Activated T-cell treated with anti-CD3 and anti-CD28 coated beads, Interleukin-2, amount 50 U/mL, for 72 hours (primary cell): ENCODE data around the gene POLG2. TPM values are rescaled to one million over a fixed set of nuclear protein-coding genes. Genes with fewer than 3 reads are reported as not detected.
"Not testable (repeated sequence)": the region's sequence is repeated elsewhere in the genome, so short reads cannot be mapped to it uniquely, and the experiment has no call there.

Source experiments
- ATAC-seq, 2 donors: fragments of 150-1000 bp; cut with Tn5 transposase; replicated peaks in 1 of 2; 2 replicates each; pipeline ENCODE4 v1.10.0; 2021; ENCODE audit warnings: moderate library complexity in 2 of 2, mild to moderate bottlenecking in 1 of 2
- DNase-seq, 2 donors: peaks; one replicate each; pipeline ENCODE4 v3.0.0; 2021 to 2022; ENCODE audit warnings: mixed read lengths in 1 of 2
- H3K27ac Mint-ChIP-seq: one replicate; pipeline ENCODE4 v1.8.0; 2022; ENCODE audit warnings: mild to moderate bottlenecking, moderate library complexity, mixed read lengths
- H3K27me3 Mint-ChIP-seq: one replicate; pipeline ENCODE4 v1.8.0; 2022; ENCODE audit warnings: low read depth, mixed read lengths
- H3K36me3 Mint-ChIP-seq, 2 donors: one replicate each; pipeline ENCODE4 v1.8.0; 2022; ENCODE audit warnings: mixed read lengths in 2 of 2, mild to moderate bottlenecking in 1 of 2; ENCODE audit not compliant: insufficient read depth in 2 of 2
- H3K4me1 Mint-ChIP-seq: one replicate; pipeline ENCODE4 v1.8.0; 2022; ENCODE audit warnings: low read depth, mixed read lengths
- H3K4me3 Mint-ChIP-seq, 2 donors: one replicate each; pipeline ENCODE4 v1.8.0; 2022; ENCODE audit warnings: mild to moderate bottlenecking in 2 of 2, mixed read lengths in 2 of 2, moderate library complexity in 2 of 2
- H3K9me3 Mint-ChIP-seq, 2 donors: one replicate each; pipeline ENCODE4 v1.8.0; 2022; ENCODE audit warnings: mixed read lengths in 2 of 2
- total RNA-seq, 2 donors: library from RNA; stranded (reverse); gene quantifications; one replicate each; pipeline ENCODE4 v1.2.3, GENCODE V29; 2022

The POLG2 gene
- total RNA-seq, 2 donors from 2014 or later = 40.7 to 47.2 TPM

GRCh38 chr17:64503341-64503740 lies 6.5 kb upstream of the POLG2 start:
- Mint-ChIP-seq H3K4me3 (peak overlapping the region; percentile 1 to 5), H3K36me3 (peaks cover 46 to 68% of the 10 kb centered on the region in 2 donors), H3K4me1 (peaks cover 79% of the 10 kb centered on the region), H3K9me3 (no peaks in the 10 kb centered on the region), H3K27ac (peak overlapping the region; percentile 99), H3K27me3 (no peaks in the 10 kb centered on the region)
- no peak for DNase-seq
- no peak for ATAC-seq

DNA sequence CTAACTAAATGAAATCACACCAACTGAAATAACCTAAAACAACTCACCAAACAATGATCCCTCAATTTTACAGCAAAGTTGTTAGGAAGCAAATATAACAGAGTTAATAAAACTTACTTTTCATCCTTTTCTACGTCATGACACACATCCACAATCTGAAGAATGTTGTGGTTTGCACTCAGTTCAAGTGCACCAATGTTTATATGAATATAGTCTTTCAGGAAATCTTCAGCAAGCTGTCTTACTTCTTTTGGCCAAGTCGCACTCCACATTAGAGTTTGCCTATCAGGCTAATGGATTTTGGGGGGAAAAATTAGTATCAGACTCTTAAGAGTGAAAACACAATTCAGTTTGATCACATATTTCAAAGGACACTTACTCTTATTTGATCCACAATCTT lies 6.0 kb upstream of the POLG2 start:
- Mint-ChIP-seq H3K27ac (peak overlapping the region; percentile 99), H3K4me3 (peak overlapping the region; percentile 5 to 16)

GRCh38 chr17:64502021-64502420 lies 5.2 kb upstream of the POLG2 start:
- peak overlapping the region; percentile 99 for H3K27ac Mint-ChIP-seq
- H3K4me3 Mint-ChIP-seq = peak overlapping the region; percentile 4 to 5
- DNase-seq (no peak), ATAC-seq (no peak)
- peaks cover 80% of the 10 kb centered on the region for H3K4me1 Mint-ChIP-seq
- H3K36me3 Mint-ChIP-seq = peaks cover 44 to 68% of the 10 kb centered on the region in 2 donors
- no peaks in the 10 kb centered on the region for H3K9me3 Mint-ChIP-seq
- H3K27me3 Mint-ChIP-seq = no peaks in the 10 kb centered on the region

More for the DNA sequence above, 6.0 kb upstream of the POLG2 start:
- ATAC-seq (no peak), DNase-seq (no peak)
- H3K27me3 Mint-ChIP-seq = no peaks in the 10 kb centered on the region
- H3K4me1 Mint-ChIP-seq = peaks cover 79% of the 10 kb centered on the region
- peaks cover 46 to 68% of the 10 kb centered on the region in 2 donors for H3K36me3 Mint-ChIP-seq
- no peaks in the 10 kb centered on the region for H3K9me3 Mint-ChIP-seq

GRCh38 chr17:64500862-64501765 lies 4.3 kb upstream of the POLG2 start:
- Mint-ChIP-seq H3K4me3 (peak overlapping the region; percentile 5 to 13), H3K36me3 (peaks cover 48 to 75% of the 10 kb centered on the region in 2 donors), H3K9me3 (no peaks in the 10 kb centered on the region), H3K27ac (peak overlapping the region; percentile 99), H3K4me1 (peaks cover 81% of the 10 kb centered on the region), H3K27me3 (no peaks in the 10 kb centered on the region)
- DNase-seq (no peak), ATAC-seq (no peak)

- peak overlapping the region; percentile 99 for H3K27ac Mint-ChIP-seq
- peaks cover 88% of the 10 kb centered on the region for H3K4me1 Mint-ChIP-seq
- DNase-seq = no peak
These were observed 3.6 kb upstream of the POLG2 start for GRCh38 chr17:64500487-64500859.

GRCh38 chr17:64499805-64500486 lies 3.1 kb upstream of the POLG2 start:
- Mint-ChIP-seq H3K9me3 (no peaks in the 10 kb centered on the region), H3K4me3 (peak overlapping the region; percentile 13 to 22), H3K27ac (peak overlapping the region; percentile 99), H3K36me3 (peaks cover 41 to 65% of the 10 kb centered on the region in 2 donors), H3K27me3 (no peaks in the 10 kb centered on the region), H3K4me1 (peaks cover 91% of the 10 kb centered on the region)
- no peak for DNase-seq
- ATAC-seq = no peak

More at GRCh38 chr17:64500487-64500859, 3.6 kb upstream of the POLG2 start:
- peak overlapping the region; percentile 5 to 13 for H3K4me3 Mint-ChIP-seq
- no peaks in the 10 kb centered on the region for H3K27me3 Mint-ChIP-seq
- no peaks in the 10 kb centered on the region for H3K9me3 Mint-ChIP-seq
- ATAC-seq = no peak
- peaks cover 45 to 69% of the 10 kb centered on the region in 2 donors for H3K36me3 Mint-ChIP-seq

- ATAC-seq = no peak
- H3K9me3 Mint-ChIP-seq = no peaks in the 10 kb centered on the region
- peaks cover 38 to 60% of the 10 kb centered on the region in 2 donors for H3K36me3 Mint-ChIP-seq
- H3K27ac Mint-ChIP-seq = peak overlapping the region; percentile 92
- H3K27me3 Mint-ChIP-seq = no peaks in the 10 kb centered on the region
- DNase-seq = no peak
- H3K4me1 Mint-ChIP-seq = peaks cover 91% of the 10 kb centered on the region
- peak overlapping the region; percentile 95 to 97 for H3K4me3 Mint-ChIP-seq
These were observed 1.7 kb upstream of the POLG2 start for GRCh38 chr17:64498308-64499203.

- H3K27ac Mint-ChIP-seq = peak overlapping the region; percentile 92
- no peak for DNase-seq
- no peaks in the 10 kb centered on the region for H3K27me3 Mint-ChIP-seq
- peaks cover 90% of the 10 kb centered on the region for H3K4me1 Mint-ChIP-seq
- no peak for ATAC-seq
- H3K4me3 Mint-ChIP-seq = peak overlapping the region; percentile 95 to 97
- no peaks in the 10 kb centered on the region for H3K9me3 Mint-ChIP-seq
- peaks cover 30 to 51% of the 10 kb centered on the region in 2 donors for H3K36me3 Mint-ChIP-seq
These were observed 746 bp upstream of the POLG2 start for GRCh38 chr17:64497565-64498035.

DNA sequence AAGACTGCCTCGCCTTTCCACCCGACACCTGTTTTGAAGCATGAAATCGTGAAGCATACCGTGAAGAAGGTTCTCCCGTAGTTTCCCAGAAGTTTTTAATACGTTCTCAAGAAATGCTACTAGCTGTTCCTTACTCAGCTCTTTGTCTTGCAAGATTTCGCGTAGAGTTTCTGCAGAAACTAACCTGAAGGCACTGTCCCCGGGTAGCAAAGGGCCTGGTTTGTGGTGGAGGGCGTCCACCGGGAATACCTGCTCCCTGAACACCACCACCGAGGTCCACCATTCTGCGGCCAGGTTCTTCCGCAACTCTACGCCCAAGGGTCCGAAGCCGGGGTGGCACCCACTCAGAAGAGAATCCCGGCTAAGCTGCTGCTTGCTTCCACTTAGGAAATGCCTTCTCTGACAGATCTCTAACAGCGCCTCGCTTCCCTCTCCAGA lies 487 bp downstream of the POLG2 start:
- Mint-ChIP-seq H3K36me3 (peaks cover 26 to 43% of the 10 kb centered on the region in 2 donors), H3K27ac (peak overlapping the region; percentile 92), H3K4me1 (peaks cover 88% of the 10 kb centered on the region), H3K9me3 (no peaks in the 10 kb centered on the region), H3K4me3 (peak overlapping the region; percentile 95 to 97), H3K27me3 (no peaks in the 10 kb centered on the region)
- ATAC-seq (no peak), DNase-seq (no peak)

- not testable (repeated sequence) for ATAC-seq, H3K27me3 Mint-ChIP-seq, DNase-seq, H3K9me3 Mint-ChIP-seq
- Mint-ChIP-seq H3K36me3 (peaks cover 17 to 36% of the 10 kb centered on the region in 2 donors), H3K4me1 (peaks cover 80% of the 10 kb centered on the region), H3K27ac (peak overlapping the region; percentile 44), H3K4me3 (peak overlapping the region; percentile 95 to 97)
These were observed 1.6 kb downstream of the POLG2 start for GRCh38 chr17:64495300-64495699.

GRCh38 chr17:64494121-64494520 lies 2.7 kb downstream of the POLG2 start:
- Mint-ChIP-seq H3K4me1 (peaks cover 68% of the 10 kb centered on the region), H3K27ac (peak overlapping the region; percentile 44)

GRCh38 chr17:64492481-64493109 lies 4.3 kb downstream of the POLG2 start:
- Mint-ChIP-seq H3K4me1 (peaks cover 53% of the 10 kb centered on the region), H3K4me3 (peak overlapping the region; percentile 11 to 53), H3K9me3 (no peaks in the 10 kb centered on the region), H3K27me3 (no peaks in the 10 kb centered on the region), H3K27ac (peak overlapping the region; percentile 75), H3K36me3 (peaks cover 19 to 31% of the 10 kb centered on the region in 2 donors)
- DNase-seq (peak in 1 of 2 donors; percentile 33), ATAC-seq (no peak)

More at GRCh38 chr17:64494121-64494520, 2.7 kb downstream of the POLG2 start:
- no peaks in the 10 kb centered on the region for H3K9me3 Mint-ChIP-seq
- ATAC-seq = no peak
- peak overlapping the region; percentile 95 to 97 for H3K4me3 Mint-ChIP-seq
- DNase-seq = no peak
- peaks cover 17 to 26% of the 10 kb centered on the region in 2 donors for H3K36me3 Mint-ChIP-seq
- H3K27me3 Mint-ChIP-seq = no peaks in the 10 kb centered on the region
